Left hindlimb (tissue), 1 donor: Measurements from ENCODE around the gene S100A5.
"Not testable (repeated sequence)": the region's sequence is repeated elsewhere in the genome, so short reads cannot be mapped to it uniquely, and the experiment has no call there.

Experiments used
- DNase-seq: peaks from one replicate; pipeline ENCODE4 v3.0.0-alpha.2; 2018

S100A5 gene

GRCh38 chr1:153566414-153567371 is 26.0 kb upstream of the S100A5 start:
- peak; percentile 94 for DNase-seq

DNA sequence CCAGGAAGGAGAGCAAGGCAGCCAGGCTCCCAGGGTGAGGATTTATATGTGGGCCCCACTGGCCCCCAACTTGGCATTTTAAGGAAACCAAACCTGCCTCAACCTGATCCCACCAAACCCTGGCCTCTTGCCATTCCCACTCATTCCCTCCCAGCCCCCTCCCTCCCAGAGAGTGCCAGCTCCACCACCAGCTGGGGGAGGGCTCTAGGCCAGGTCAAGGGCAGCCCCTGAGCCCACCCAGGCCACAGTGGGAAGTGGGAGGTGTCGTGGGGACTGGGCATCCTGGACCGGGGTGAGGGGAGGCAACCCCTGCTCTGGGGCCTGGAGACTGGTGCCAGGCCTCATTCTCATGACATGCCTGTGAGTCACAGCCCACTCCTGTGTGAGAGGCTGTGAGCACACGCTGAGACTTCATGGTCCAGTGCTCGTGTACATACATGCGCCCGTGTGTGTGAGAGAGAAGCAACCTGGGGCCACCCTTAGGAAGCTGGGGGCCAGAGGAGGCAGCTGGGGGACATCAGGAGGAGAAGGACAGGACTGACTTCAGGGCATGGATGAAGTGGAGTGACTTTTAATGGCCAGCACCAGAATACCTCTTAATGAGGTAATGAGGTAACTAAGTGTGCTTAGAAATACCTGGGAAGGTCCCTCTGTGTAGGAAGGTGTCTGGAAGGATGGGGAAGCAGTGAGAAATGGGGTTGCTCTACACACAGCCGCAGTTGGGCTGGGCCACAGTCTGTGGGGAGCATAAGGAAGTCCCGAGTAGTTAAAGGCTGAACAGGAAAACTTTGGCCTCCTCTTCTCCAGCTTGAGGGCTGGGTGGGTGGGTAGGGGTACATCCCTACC is 25.0 kb upstream of the S100A5 start, which contains the start of gene S100A2:
Gene S100A2 (minus strand): TSS at position 316 of the 846 bp plus-strand sequence. CDS start 1,967 bp downstream, outside the sequence.
- DNase-seq: no peak

DNA sequence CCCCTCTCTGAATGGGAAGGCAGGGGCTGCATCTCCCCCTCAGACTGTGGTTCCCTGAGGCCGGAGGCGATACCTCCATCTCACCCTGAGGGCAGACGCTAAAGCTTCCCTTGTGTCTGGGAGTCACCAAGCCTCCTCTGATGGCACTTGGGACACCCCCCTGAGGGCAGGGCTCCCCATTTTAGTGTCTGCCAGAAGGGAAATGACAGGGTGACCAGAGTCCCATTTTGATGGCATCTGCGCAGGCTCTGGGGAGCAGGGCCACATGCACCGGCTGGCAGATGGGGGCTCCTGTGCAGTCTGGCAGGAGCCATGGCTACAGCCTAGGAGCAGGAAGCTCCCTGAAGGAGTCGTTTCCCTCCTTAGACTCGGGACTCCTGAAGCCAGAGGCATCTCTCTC is 23.3 kb upstream of the S100A5 start:
- no peak for DNase-seq

- no peak for DNase-seq
These were observed 22.8 kb upstream of the S100A5 start for GRCh38 chr1:153563483-153563901.

DNA sequence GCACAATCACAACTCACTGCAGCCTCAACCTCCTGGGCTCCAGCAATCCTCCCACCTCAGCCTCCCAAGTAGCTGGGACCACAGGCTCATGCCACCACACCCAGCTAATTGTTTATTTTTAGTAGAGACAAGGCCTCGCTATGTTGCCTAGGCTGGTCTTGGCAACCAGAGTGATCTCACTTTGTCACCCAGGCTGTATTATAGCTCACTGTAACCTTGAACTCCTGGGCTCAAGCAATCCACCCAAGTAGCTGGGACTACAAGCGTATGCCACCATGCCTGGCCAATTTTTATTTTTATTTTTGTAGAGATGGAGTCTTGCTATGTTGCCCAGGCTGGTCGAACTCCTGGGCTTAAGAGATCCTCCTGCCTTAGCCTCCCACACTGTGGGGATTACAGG is 21.3 kb upstream of the S100A5 start:
- DNase-seq: not testable (repeated sequence)

GRCh38 chr1:153561466-153561985 is 20.8 kb upstream of the S100A5 start:
- no peak for DNase-seq

DNA sequence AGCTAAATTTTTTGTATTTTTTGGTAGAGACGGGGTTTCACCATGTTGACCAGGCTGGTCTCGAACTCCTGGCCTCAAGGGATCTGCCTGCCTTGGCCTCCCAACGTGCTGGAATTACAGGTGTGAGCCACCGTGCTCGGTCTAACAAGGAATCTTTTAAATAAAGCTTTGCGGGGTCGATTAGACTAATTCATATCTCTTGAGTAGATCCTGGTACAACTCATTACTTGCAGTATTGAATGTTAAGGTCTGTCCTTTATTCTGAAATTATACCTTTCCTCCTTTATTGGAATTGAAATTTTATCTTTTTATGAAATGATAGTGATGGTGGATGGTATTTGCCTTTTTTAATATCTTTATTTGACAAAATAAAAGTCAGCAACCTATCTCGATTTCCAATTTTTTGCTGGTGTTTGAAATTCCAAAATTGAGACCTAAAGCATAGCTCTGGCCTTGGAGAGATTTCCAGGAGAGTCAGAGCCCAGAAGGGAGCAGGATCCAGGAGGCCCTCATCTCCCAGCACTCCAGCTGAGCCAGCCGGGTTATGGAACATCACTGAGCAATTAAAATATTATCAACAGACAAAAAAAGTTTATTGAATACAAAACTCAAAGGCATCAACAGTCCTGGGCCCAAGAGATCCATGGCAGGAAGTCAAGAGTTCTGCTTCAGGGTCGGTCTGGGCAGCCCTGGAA is 20.2 kb upstream of the S100A5 start:
- no peak for DNase-seq

DNA sequence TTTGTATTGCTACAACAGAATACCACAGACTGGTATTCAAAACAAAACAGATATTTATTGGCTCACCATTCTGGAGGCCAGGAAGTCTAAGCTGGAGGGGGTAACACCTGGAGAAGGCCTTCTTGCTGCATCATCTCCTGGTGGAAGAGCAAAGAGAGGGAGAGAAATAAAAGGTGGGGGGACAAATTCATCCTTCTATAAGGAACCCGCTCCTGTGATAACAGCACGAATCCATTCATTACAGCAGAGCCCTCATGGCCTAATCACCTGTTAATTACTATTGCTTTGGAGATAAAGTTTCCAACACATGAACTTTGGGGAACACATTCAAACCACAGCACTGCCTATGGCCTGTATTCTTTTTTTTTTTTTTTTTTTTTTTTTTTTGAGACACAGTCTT is 19.5 kb upstream of the S100A5 start:
- DNase-seq: no peak

DNA sequence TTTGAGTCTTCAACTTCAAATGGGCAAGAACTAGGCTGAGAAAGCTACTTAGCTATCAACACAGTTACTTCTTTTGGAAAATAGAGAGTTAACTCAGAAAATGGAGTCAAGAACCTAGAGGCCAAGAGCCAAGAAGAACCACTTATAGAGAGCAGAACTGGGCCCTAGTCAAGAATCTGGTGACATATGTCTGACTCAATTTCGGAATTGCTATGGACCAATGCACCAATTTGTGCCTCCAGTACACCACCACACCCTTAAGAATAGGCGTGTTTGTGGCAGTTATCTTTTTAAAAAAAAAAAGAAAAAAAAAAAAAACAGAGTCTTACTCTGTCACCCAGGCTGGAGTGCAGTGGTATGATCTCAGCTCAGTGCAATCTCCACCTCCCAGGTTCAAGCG is 17.1 kb upstream of the S100A5 start:
- no peak for DNase-seq

DNA sequence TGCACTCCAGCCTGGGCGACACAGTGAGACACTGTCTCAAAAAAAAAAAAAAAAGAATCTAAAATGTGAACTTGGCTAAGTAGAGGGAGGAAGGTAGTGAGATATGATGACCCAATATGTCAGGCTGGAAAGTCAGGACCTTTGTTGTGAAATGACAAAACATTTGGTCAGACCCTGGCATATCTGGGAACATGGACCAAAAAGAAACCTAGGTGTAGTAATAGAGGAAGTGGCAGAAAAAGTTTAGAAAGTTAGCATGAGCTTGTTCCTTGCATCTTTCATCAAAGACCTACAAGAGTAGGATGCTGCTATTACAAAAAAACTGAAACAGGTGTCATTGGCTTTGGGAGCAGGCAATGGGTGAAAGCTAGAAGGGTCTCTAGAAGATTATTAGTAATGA is 15.6 kb upstream of the S100A5 start:
- no peak for DNase-seq

GRCh38 chr1:153553830-153554541 is 13.3 kb upstream of the S100A5 start:
- DNase-seq: peak; percentile 64

DNA sequence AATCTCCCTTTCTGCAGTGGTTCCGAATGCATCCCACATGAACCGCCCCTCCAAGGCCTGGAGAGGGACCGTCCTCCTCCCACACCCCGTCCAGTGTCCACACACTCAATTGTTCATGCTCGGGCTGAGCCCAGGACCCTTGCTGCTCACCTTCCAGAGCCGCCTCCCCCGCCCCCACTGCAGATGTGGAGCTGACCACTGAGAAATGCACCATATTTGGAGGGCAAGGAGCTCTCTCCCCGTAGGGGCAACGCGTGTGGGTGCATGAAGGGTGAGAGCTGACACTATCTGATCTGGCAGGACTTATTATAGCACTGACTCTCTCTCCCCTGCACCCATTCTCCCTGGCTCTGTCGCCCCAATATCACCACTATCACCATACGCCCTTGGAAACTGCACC is 12.4 kb upstream of the S100A5 start:
- DNase-seq: no peak

DNA sequence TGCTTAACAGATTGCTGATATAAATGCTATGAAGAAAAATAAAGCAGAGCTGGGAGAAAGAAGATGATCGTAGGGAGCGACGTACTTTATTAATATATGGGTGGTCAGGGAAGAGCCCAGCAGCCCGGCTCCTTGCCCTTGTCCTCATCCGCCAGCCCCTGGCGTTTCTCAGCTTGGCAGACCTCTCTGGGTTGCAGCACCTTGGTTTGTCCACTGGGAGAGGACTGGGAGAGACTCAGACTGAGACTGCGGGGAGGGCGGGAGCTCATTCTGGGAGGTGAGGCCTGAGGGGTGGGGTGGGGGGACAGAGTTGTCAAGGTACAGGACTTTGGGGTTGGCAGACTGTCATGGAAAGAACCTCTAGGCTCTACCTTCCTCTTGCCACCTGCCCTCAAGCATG is 11.6 kb upstream of the S100A5 start:
- no peak for DNase-seq

- DNase-seq: no peak
These were observed 10.2 kb upstream of the S100A5 start for GRCh38 chr1:153550827-153551500.

GRCh38 chr1:153550398-153550758 is 9.6 kb upstream of the S100A5 start:
- no peak for DNase-seq

DNA sequence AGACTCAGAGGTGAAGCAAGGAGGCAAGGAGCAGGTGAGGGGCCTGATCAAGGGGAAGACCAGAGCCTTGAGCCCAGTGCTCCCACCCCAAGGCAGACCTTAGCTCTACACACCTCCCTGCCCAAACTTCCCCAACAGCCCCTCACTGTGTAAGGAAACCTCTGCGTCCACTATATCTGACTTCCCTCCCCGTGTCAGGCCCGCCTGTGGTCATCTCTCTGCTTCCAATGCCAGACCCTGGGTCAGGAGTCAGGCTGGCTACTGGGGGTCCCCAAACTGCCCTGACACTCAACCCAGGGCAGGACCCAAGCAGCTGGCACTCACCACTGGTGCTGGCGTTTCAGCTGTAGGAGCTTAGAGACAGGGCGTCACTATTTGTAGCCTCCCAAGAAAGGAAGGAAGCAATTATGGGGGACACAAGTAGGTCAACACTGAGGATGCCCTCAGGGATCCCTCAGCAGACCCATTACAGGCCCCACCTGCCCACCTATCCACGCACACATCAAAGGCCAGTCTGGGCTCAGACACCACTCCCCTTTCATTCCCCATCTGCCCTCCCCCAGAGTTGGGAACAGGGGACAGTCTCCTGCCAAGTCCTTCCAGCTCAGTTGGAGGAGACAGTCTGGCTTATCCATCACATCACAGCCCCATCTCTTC is 9.1 kb upstream of the S100A5 start:
- DNase-seq: no peak

- DNase-seq: no peak
These were observed 8.3 kb upstream of the S100A5 start, which contains the start of gene S100A3 for GRCh38 chr1:153548722-153549688. Gene S100A3 (minus strand): TSS chr1:153549258. CDS start chr1:153548485, 773 bp downstream.

- no peak for DNase-seq
These were observed 7.1 kb upstream of the S100A5 start for GRCh38 chr1:153547560-153548551.
